Calu3 (cell line): ENCODE results near the gene DUT. TPM values are rescaled to one million over a fixed set of nuclear protein-coding genes. Genes with fewer than 3 reads are reported as not detected.

Experiments used
- BruUV-seq: library from RNA; stranded (reverse); fragments of 400-500 nt; replicated peaks from 2 replicates; lab custom pipeline; 2021; lab: Mats Ljungman, UMichigan
- CTCF ChIA-PET: fragments of 300-600 bp; sonication (Branson Sonifier 250); formaldehyde crosslinking; loops from one replicate; lab custom pipeline; 2022; ENCODE audit warnings: antibody characterized with exemption; lab: Charles Lee
- DNase-seq: peaks from one replicate; pipeline ENCODE4 v3.0.0; 2022
- H3K27ac Mint-ChIP-seq: one replicate; pipeline ENCODE4 v1.8.0; 2022; ENCODE audit warnings: mixed read lengths; ENCODE audit not compliant: unreplicated experiment
- H3K27me3 Mint-ChIP-seq: one replicate; pipeline ENCODE4 v1.8.0; 2022; ENCODE audit warnings: mixed read lengths; ENCODE audit not compliant: unreplicated experiment
- H3K36me3 Mint-ChIP-seq: one replicate; pipeline ENCODE4 v1.8.0; 2022; ENCODE audit warnings: mild to moderate bottlenecking, moderate library complexity, mixed read lengths; ENCODE audit not compliant: insufficient read depth, unreplicated experiment
- H3K4me1 Mint-ChIP-seq: one replicate; pipeline ENCODE4 v1.8.0; 2022; ENCODE audit warnings: mild to moderate bottlenecking, low read depth, mixed read lengths; ENCODE audit not compliant: unreplicated experiment
- H3K4me3 Mint-ChIP-seq: one replicate; pipeline ENCODE4 v1.8.0; 2022; ENCODE audit warnings: mild to moderate bottlenecking, low read depth, moderate library complexity, mixed read lengths; ENCODE audit not compliant: unreplicated experiment
- H3K9me3 Mint-ChIP-seq: one replicate; pipeline ENCODE4 v1.8.0; 2022; ENCODE audit warnings: low read depth, mixed read lengths; ENCODE audit not compliant: unreplicated experiment
- CTCF ChIP-seq: fragments of 200-600 bp; IDR thresholded peaks from one replicate; pipeline ENCODE4 v1.8.0; 2022; ENCODE audit warnings: antibody characterized with exemption; ENCODE audit not compliant: unreplicated experiment
- intact Hi-C: fragments of 100-400 bp; cut with micrococcal nuclease; formaldehyde crosslinking; loops from one replicate; pipeline ENCODE4 v1.10.0; 2022; ENCODE audit not compliant: unreplicated experiment
- total RNA-seq: library from RNA; stranded (reverse); gene quantifications from 2 replicates; pipeline ENCODE4 v1.2.3, GENCODE V29; 2022

Gene DUT
- total RNA-seq, 1 experiment from 2014 or later, result 116 TPM

DNA sequence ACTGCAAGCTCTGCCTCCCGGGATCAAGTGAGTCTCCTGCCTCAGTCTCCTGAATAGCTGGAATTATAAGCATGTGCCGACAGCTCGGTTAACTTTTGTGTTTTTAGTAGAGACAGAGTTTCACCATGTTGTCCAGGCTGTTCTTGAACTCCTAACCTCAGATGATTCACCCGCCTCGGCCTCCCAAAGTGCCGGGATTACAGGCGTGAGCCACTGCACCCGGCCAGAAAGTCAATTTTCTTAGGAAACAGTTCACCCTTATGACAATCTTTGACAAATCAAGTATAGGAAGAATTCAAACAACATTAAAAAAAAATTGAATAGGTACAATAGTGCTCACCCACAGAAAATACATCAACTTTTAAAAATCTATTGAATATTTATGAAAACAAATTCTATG is 23.6 kb upstream of the DUT start:
- H3K27ac Mint-ChIP-seq, result no peak overlapping the region
- CTCF ChIA-PET, result interaction anchor here (0.7 kb wide), 2 partner anchors 77 to 872 kb away, joined by 4 to 7 read pairs; no protein-coding TSS in a partner anchor
- DNase-seq, result no peak
- H3K9me3 Mint-ChIP-seq, result no peaks in the 10 kb centered on the region
- H3K4me3 Mint-ChIP-seq, result no peak overlapping the region
- H3K36me3 Mint-ChIP-seq, result no peaks in the 10 kb centered on the region
- H3K27me3 Mint-ChIP-seq, result peaks cover 2% of the 10 kb centered on the region
- intact Hi-C loops, result no loop called here
- no TSS peak for BruUV-seq
- no peaks in the 10 kb centered on the region for H3K4me1 Mint-ChIP-seq
- no peak for TF ChIP-seq CTCF

GRCh38 chr15:48309740-48310139 is 21.5 kb upstream of the DUT start:
- TF ChIP-seq CTCF, result no peak
- H3K9me3 Mint-ChIP-seq, result no peaks in the 10 kb centered on the region
- H3K4me1 Mint-ChIP-seq, result no peaks in the 10 kb centered on the region
- intact Hi-C loops, result no loop called here
- BruUV-seq, result no TSS peak
- peaks cover 8% of the 10 kb centered on the region for H3K27me3 Mint-ChIP-seq
- H3K27ac Mint-ChIP-seq, result no peak overlapping the region
- H3K4me3 Mint-ChIP-seq, result no peak overlapping the region
- CTCF ChIA-PET, result no interaction called here
- no peak for DNase-seq
- no peaks in the 10 kb centered on the region for H3K36me3 Mint-ChIP-seq

DNA sequence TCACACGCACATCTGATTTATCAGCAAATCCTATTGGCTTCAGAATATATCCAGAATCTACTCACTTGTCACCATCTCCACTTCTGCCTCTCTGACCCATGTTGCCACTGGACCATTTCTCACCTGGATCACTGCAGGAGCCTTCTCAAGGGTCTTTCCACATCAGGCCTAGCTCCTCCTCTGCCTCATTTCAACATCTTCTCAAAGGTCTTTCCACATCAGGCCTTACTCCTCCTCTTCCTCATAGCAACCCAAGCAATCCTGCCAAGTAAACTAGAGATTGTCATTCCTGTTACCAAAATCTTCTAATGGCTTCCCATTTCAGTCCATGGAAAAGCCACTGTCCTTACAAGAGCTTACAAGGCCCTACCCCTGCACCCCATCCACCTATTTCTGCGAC is 18.0 kb upstream of the DUT start:
- CTCF ChIA-PET, result no interaction called here
- no peaks in the 10 kb centered on the region for H3K9me3 Mint-ChIP-seq
- no peak for TF ChIP-seq CTCF

GRCh38 chr15:48315041-48315440 is 16.2 kb upstream of the DUT start:
- no TSS peak for BruUV-seq
- Mint-ChIP-seq H3K4me3 (no peak overlapping the region), H3K36me3 (no peaks in the 10 kb centered on the region), H3K9me3 (no peaks in the 10 kb centered on the region), H3K27me3 (peaks cover 8% of the 10 kb centered on the region), H3K4me1 (no peaks in the 10 kb centered on the region), H3K27ac (no peak overlapping the region)
- no peak for DNase-seq
- CTCF ChIA-PET, result no interaction called here
- TF ChIP-seq CTCF, result no peak
- intact Hi-C loops, result no loop called here

More for the DNA sequence above, 18.0 kb upstream of the DUT start:
- Mint-ChIP-seq H3K36me3 (no peaks in the 10 kb centered on the region), H3K4me3 (no peak overlapping the region), H3K27me3 (peaks cover 8% of the 10 kb centered on the region), H3K4me1 (no peaks in the 10 kb centered on the region), H3K27ac (no peak overlapping the region)
- no TSS peak for BruUV-seq
- intact Hi-C loops, result no loop called here
- DNase-seq, result no peak
